Calu3 (cell line): Measurements from ENCODE around the gene TTLL8. TPM values are rescaled to one million over a fixed set of nuclear protein-coding genes. Genes with fewer than 3 reads are reported as not detected.

ENCODE experiments used
- BruUV-seq: library from RNA; stranded (reverse); fragments of 400-500 nt; replicated peaks from 2 replicates; lab custom pipeline; 2021; lab: Mats Ljungman, UMichigan
- CTCF ChIA-PET: fragments of 300-600 bp; sonication (Branson Sonifier 250); formaldehyde crosslinking; loops from one replicate; lab custom pipeline; 2022; ENCODE audit warnings: antibody characterized with exemption; lab: Charles Lee
- DNase-seq: peaks from one replicate; pipeline ENCODE4 v3.0.0; 2022
- H3K27ac Mint-ChIP-seq: one replicate; pipeline ENCODE4 v1.8.0; 2022; ENCODE audit warnings: mixed read lengths; ENCODE audit not compliant: unreplicated experiment
- H3K27me3 Mint-ChIP-seq: one replicate; pipeline ENCODE4 v1.8.0; 2022; ENCODE audit warnings: mixed read lengths; ENCODE audit not compliant: unreplicated experiment
- H3K36me3 Mint-ChIP-seq: one replicate; pipeline ENCODE4 v1.8.0; 2022; ENCODE audit warnings: mild to moderate bottlenecking, moderate library complexity, mixed read lengths; ENCODE audit not compliant: insufficient read depth, unreplicated experiment
- H3K4me1 Mint-ChIP-seq: one replicate; pipeline ENCODE4 v1.8.0; 2022; ENCODE audit warnings: mild to moderate bottlenecking, low read depth, mixed read lengths; ENCODE audit not compliant: unreplicated experiment
- H3K4me3 Mint-ChIP-seq: one replicate; pipeline ENCODE4 v1.8.0; 2022; ENCODE audit warnings: mild to moderate bottlenecking, low read depth, moderate library complexity, mixed read lengths; ENCODE audit not compliant: unreplicated experiment
- H3K9me3 Mint-ChIP-seq: one replicate; pipeline ENCODE4 v1.8.0; 2022; ENCODE audit warnings: low read depth, mixed read lengths; ENCODE audit not compliant: unreplicated experiment
- CTCF ChIP-seq: fragments of 200-600 bp; IDR thresholded peaks from one replicate; pipeline ENCODE4 v1.8.0; 2022; ENCODE audit warnings: antibody characterized with exemption; ENCODE audit not compliant: unreplicated experiment
- intact Hi-C: fragments of 100-400 bp; cut with micrococcal nuclease; formaldehyde crosslinking; loops from one replicate; pipeline ENCODE4 v1.10.0; 2022; ENCODE audit not compliant: unreplicated experiment
- total RNA-seq: library from RNA; stranded (reverse); gene quantifications from 2 replicates; pipeline ENCODE4 v1.2.3, GENCODE V29; 2022

The TTLL8 gene
- total RNA-seq, 1 experiment from 2014 or later, result not detected

- BruUV-seq, result no TSS peak
- Mint-ChIP-seq H3K4me3 (no peak overlapping the region), H3K4me1 (no peaks in the 10 kb centered on the region), H3K9me3 (peaks cover 9% of the 10 kb centered on the region), H3K27me3 (peaks cover 45% of the 10 kb centered on the region), H3K27ac (no peak overlapping the region), H3K36me3 (no peaks in the 10 kb centered on the region)
- TF ChIP-seq CTCF, result no peak
- intact Hi-C loops, result no loop called here
- CTCF ChIA-PET, result interaction anchor here (0.5 kb wide), 1 partner anchor 34 kb away, joined by 3 read pairs; no protein-coding TSS in a partner anchor
- DNase-seq, result no peak
Observed at GRCh38 chr22:50091092-50091768, 33.1 kb upstream of the TTLL8 start.

- Mint-ChIP-seq H3K27ac (no peak overlapping the region), H3K9me3 (peaks cover 9% of the 10 kb centered on the region), H3K4me1 (no peaks in the 10 kb centered on the region), H3K4me3 (no peak overlapping the region), H3K27me3 (peaks cover 37% of the 10 kb centered on the region), H3K36me3 (no peaks in the 10 kb centered on the region)
- no peak for TF ChIP-seq CTCF
- CTCF ChIA-PET, result no interaction called here
- intact Hi-C loops, result no loop called here
- BruUV-seq, result no TSS peak
- no peak for DNase-seq
Observed at GRCh38 chr22:50090412-50090714, 32.3 kb upstream of the TTLL8 start.

- intact Hi-C loops, result no loop called here
- CTCF ChIA-PET, result no interaction called here
- Mint-ChIP-seq H3K27ac (no peak within 1 kb of the TSS), H3K4me3 (no peak within 1 kb of the TSS), H3K27me3 (peaks cover 32% of the 10 kb centered on the region), H3K4me1 (no peaks in the 10 kb centered on the region), H3K9me3 (peaks cover 7% of the 10 kb centered on the region), H3K36me3 (no peaks in the 10 kb centered on the region)
- no peak for DNase-seq
- BruUV-seq, result no TSS peak
- TF ChIP-seq CTCF, result no peak
Observed at GRCh38 chr22:50089682-50090411, 31.7 kb upstream of the TTLL8 start, which contains the start of gene MOV10L1. TSS of gene MOV10L1 (plus strand) at chr22:50090006. CDS start at chr22:50090089, 83 bp downstream.

GRCh38 chr22:50089231-50089630 lies 31.1 kb upstream of the TTLL8 start:
- CTCF ChIA-PET, result no interaction called here
- Mint-ChIP-seq H3K4me3 (no peak overlapping the region), H3K4me1 (no peaks in the 10 kb centered on the region), H3K27me3 (peaks cover 27% of the 10 kb centered on the region), H3K27ac (no peak overlapping the region), H3K36me3 (no peaks in the 10 kb centered on the region), H3K9me3 (peaks cover 7% of the 10 kb centered on the region)
- intact Hi-C loops, result no loop called here
- no peak for DNase-seq
- no TSS peak for BruUV-seq
- no peak for TF ChIP-seq CTCF
